Neural progenitor cell (in vitro differentiated cells): Measurements from ENCODE around the gene AP1S1. TPM values are rescaled to one million over a fixed set of nuclear protein-coding genes. Genes with fewer than 3 reads are reported as not detected.

Source experiments
- DNase-seq: peaks from one replicate; pipeline ENCODE4 v3.0.0-alpha.2; 2016; ENCODE audit warnings: low spot score
- H2AFZ ChIP-seq: fragments of 200-600 bp; sonication (generic); replicated peaks from 2 replicates; pipeline ENCODE4 v1.6.1; 2016; ENCODE audit warnings: antibody characterized with exemption
- H3F3A ChIP-seq: fragments of 200-600 bp; sonication (generic); 2 replicates; pipeline ENCODE4 v1.6.1; 2016; ENCODE audit warnings: antibody characterized with exemption, low read depth
- H3K27ac ChIP-seq: fragments of 200-600 bp; sonication (generic); 2 replicates; pipeline ENCODE4 v1.5.1; 2016; ENCODE audit warnings: mild to moderate bottlenecking
- H3K27me3 ChIP-seq: fragments of 200-600 bp; sonication (generic); 2 replicates; pipeline ENCODE4 v1.6.1; 2016; ENCODE audit warnings: mild to moderate bottlenecking, moderate library complexity
- H3K36me3 ChIP-seq: fragments of 200-600 bp; sonication (generic); 2 replicates; pipeline ENCODE4 v1.5.1; 2016
- H3K4me1 ChIP-seq: fragments of 200-600 bp; sonication (generic); 2 replicates; pipeline ENCODE4 v1.6.1; 2016; ENCODE audit warnings: mixed run types
- H3K4me2 ChIP-seq: fragments of 200-600 bp; sonication (generic); 2 replicates; pipeline ENCODE4 v1.6.1; 2016
- H3K4me3 ChIP-seq: fragments of 200-600 bp; sonication (generic); 2 replicates; pipeline ENCODE4 v1.5.1; 2016
- H3K79me2 ChIP-seq: fragments of 200-600 bp; sonication (generic); 2 replicates; pipeline ENCODE4 v1.6.1; 2016; ENCODE audit warnings: low read depth
- H3K9ac ChIP-seq: fragments of 200-600 bp; sonication (generic); 2 replicates; pipeline ENCODE4 v1.6.1; 2016
- H3K9me3 ChIP-seq: fragments of 200-600 bp; sonication (generic); 2 replicates; pipeline ENCODE4 v1.5.1; 2016; ENCODE audit warnings: low read depth
- H4K20me1 ChIP-seq: fragments of 200-600 bp; sonication (generic); 2 replicates; pipeline ENCODE4 v1.6.1; 2016; ENCODE audit warnings: low read depth
- H3K27ac Mint-ChIP-seq: 3 replicates; pipeline ENCODE4 v1.8.0; 2021; ENCODE audit warnings: mixed read lengths
- H3K27me3 Mint-ChIP-seq: 2 replicates; pipeline ENCODE4 v1.8.0; 2022; ENCODE audit warnings: low read depth, mild to moderate bottlenecking, inconsistent platforms, moderate library complexity, mixed read lengths; ENCODE audit not compliant: insufficient read depth
- H3K36me3 Mint-ChIP-seq: 3 replicates; pipeline ENCODE4 v1.8.0; 2021; ENCODE audit warnings: mixed read lengths
- H3K4me1 Mint-ChIP-seq: 3 replicates; pipeline ENCODE4 v1.8.0; 2021; ENCODE audit warnings: mixed read lengths
- H3K4me3 Mint-ChIP-seq: 3 replicates; pipeline ENCODE4 v1.8.0; 2021; ENCODE audit warnings: mild to moderate bottlenecking, moderate library complexity, mixed read lengths
- H3K9me3 Mint-ChIP-seq: 3 replicates; pipeline ENCODE4 v1.8.0; 2020; ENCODE audit warnings: mixed read lengths
- CTCF ChIP-seq: fragments of 200-600 bp; sonication (generic); IDR thresholded peaks from 2 replicates; pipeline ENCODE4 v1.5.1; 2017; ENCODE audit warnings: antibody characterized with exemption, mild to moderate bottlenecking
- EZH2 ChIP-seq: fragments of 200-600 bp; sonication (generic); IDR thresholded peaks from 2 replicates; pipeline ENCODE4 v1.6.1; 2017; ENCODE audit warnings: antibody characterized with exemption, mild to moderate bottlenecking, moderate library complexity
- EZH2phosphoT487 ChIP-seq: fragments of 200-600 bp; sonication (generic); IDR thresholded peaks from 2 replicates; pipeline ENCODE4 v1.6.1; 2017; ENCODE audit warnings: antibody characterized with exemption
- total RNA-seq: library from RNA; depleted of rRNA; stranded (reverse); fragments of >200 nt; gene quantifications from 2 replicates; pipeline ENCODE4 v1.2.3, GENCODE V29; 2015; ENCODE audit warnings: low replicate concordance

The AP1S1 gene
- total RNA-seq, 1 donor from 2014 or later: 74.4 TPM

- Histone ChIP-seq H3K27me3 (peaks cover 100% of the 10 kb centered on the region), H3K79me2 (no peaks in the 10 kb centered on the region), H3K4me2 (peak overlapping the region; percentile 69), H3K4me3 (no peak overlapping the region), H3K27ac (no peak overlapping the region), H3F3A (peaks cover 31% of the 10 kb centered on the region), H3K4me1 (peaks cover 46% of the 10 kb centered on the region), H3K36me3 (no peaks in the 10 kb centered on the region), H3K9ac (no peak overlapping the region), H2AFZ (no peak overlapping the region), H3K9me3 (no peaks in the 10 kb centered on the region), H4K20me1 (peaks cover 70% of the 10 kb centered on the region)
- DNase-seq: no peak
- peak overlapping the region; percentile 77 for H3K4me3 Mint-ChIP-seq
- H3K27me3 Mint-ChIP-seq: peaks cover 71% of the 10 kb centered on the region
- no peaks in the 10 kb centered on the region for H3K36me3 Mint-ChIP-seq
- no peak for TF ChIP-seq EZH2phosphoT487
- TF ChIP-seq CTCF: no peak
- no peak for TF ChIP-seq EZH2
- no peaks in the 10 kb centered on the region for H3K9me3 Mint-ChIP-seq
- H3K4me1 Mint-ChIP-seq: peaks cover 63% of the 10 kb centered on the region
- no peak overlapping the region for H3K27ac Mint-ChIP-seq
Observed at GRCh38 chr7:101166648-101166908, 12.3 kb downstream of the AP1S1 start.

DNA sequence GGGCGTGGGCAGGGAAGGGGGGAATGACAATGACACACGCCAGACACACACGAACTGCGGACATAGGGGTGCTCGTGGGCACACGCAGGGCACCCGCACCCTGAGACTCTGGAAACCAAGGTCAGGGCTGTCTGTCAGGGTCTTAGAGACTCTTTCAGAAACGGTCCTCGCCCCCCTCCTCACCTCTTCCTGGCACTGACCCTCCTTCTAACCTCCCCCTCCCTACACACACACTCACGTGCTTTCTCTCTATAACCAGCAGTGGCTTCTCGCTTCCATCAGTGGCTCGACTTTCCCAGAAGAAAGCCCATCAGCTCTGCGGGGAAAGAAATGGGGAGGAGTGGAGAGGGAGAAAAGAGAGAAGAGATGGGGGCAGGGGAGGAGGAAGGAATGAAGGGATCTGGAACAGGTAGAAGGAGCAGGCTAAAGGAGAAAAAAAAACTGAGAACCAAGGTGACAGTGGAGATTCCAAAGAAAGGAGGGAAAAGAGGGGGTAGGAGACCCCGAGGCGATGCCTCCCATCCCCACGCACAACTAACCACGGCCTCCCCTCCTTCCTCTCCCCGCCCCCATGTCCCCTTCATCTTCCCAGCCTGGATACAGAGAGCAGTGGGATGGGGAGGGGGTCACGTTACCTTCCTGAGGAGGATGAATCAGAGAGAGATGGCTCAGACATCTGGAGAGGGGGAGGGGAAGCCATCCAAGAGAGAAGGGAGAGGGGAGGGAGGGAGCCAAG is 12.8 kb downstream of the AP1S1 start:
- no peaks in the 10 kb centered on the region for H3K36me3 Mint-ChIP-seq
- peaks cover 73% of the 10 kb centered on the region for H4K20me1 ChIP-seq
- peaks cover 26% of the 10 kb centered on the region for H3F3A ChIP-seq
- no peak overlapping the region for H3K27ac ChIP-seq
- peaks cover 100% of the 10 kb centered on the region for H3K27me3 ChIP-seq
- H3K4me2 ChIP-seq: peak overlapping the region; percentile 68
- H3K9me3 ChIP-seq: no peaks in the 10 kb centered on the region
- H3K27ac Mint-ChIP-seq: no peak overlapping the region
- peak overlapping the region; percentile 77 for H3K4me3 Mint-ChIP-seq
- peaks cover 49% of the 10 kb centered on the region for H3K4me1 ChIP-seq
- no peak overlapping the region for H3K9ac ChIP-seq
- H3K4me1 Mint-ChIP-seq: peaks cover 66% of the 10 kb centered on the region
- no peak for TF ChIP-seq EZH2phosphoT487
- peak; percentile 43 for TF ChIP-seq EZH2
- peaks cover 74% of the 10 kb centered on the region for H3K27me3 Mint-ChIP-seq
- DNase-seq: peak; percentile 79
- H3K36me3 ChIP-seq: no peaks in the 10 kb centered on the region
- no peak overlapping the region for H2AFZ ChIP-seq
- peak overlapping the region; percentile 23 for H3K4me3 ChIP-seq
- H3K79me2 ChIP-seq: no peaks in the 10 kb centered on the region
- no peaks in the 10 kb centered on the region for H3K9me3 Mint-ChIP-seq

GRCh38 chr7:101167645-101168411 is 13.6 kb downstream of the AP1S1 start:
- TF ChIP-seq EZH2: no peak
- TF ChIP-seq CTCF: no peak
- peak; percentile 18 for TF ChIP-seq EZH2phosphoT487
- Histone ChIP-seq H3K27ac (no peak overlapping the region), H3K4me3 (peak overlapping the region; percentile 23), H3K27me3 (peaks cover 100% of the 10 kb centered on the region), H4K20me1 (peaks cover 73% of the 10 kb centered on the region), H3K9me3 (no peaks in the 10 kb centered on the region), H3K4me2 (peak overlapping the region; percentile 68), H3K9ac (no peak overlapping the region), H3F3A (peaks cover 19% of the 10 kb centered on the region), H2AFZ (no peak overlapping the region), H3K79me2 (no peaks in the 10 kb centered on the region), H3K4me1 (peaks cover 50% of the 10 kb centered on the region), H3K36me3 (no peaks in the 10 kb centered on the region)
- H3K4me1 Mint-ChIP-seq: peaks cover 64% of the 10 kb centered on the region
- H3K4me3 Mint-ChIP-seq: peak overlapping the region; percentile 77
- no peaks in the 10 kb centered on the region for H3K9me3 Mint-ChIP-seq
- H3K27me3 Mint-ChIP-seq: peaks cover 74% of the 10 kb centered on the region
- DNase-seq: no peak
- no peaks in the 10 kb centered on the region for H3K36me3 Mint-ChIP-seq
- H3K27ac Mint-ChIP-seq: no peak overlapping the region
